Activated naive CD4-positive, alpha-beta T cell (primary cell): ENCODE measurements around the gene ABHD17A.
"Not testable (repeated sequence)": the region's sequence is repeated elsewhere in the genome, so short reads cannot be mapped to it uniquely, and the experiment has no call there.

Source experiments
- DNase-seq, 4 experiments: peaks; one replicate each; lab custom pipeline; 2025; lab: John Stamatoyannopoulos, UW

ABHD17A gene

GRCh38 chr19:1910177-1910576 is 24.9 kb upstream of the ABHD17A start:
- DNase-seq = no peak

- no peak for DNase-seq
Observed at GRCh38 chr19:1909761-1910080, 24.4 kb upstream of the ABHD17A start.

DNA sequence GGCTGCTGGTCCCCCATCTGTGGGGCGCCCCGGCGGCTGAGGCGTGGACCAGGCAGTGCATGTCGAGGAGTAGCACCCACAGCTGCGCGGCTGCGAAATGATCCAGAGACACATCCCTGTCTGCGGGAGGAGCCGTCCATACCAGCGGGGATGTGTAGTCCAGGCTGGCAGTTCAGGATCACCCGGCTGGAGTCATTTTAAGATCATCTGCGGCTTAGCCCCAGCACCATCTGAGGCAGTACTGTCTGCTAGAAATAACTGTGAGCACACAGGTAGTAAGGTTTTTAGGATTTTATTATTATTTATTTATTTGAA is 23.0 kb upstream of the ABHD17A start:
- DNase-seq = no peak

DNA sequence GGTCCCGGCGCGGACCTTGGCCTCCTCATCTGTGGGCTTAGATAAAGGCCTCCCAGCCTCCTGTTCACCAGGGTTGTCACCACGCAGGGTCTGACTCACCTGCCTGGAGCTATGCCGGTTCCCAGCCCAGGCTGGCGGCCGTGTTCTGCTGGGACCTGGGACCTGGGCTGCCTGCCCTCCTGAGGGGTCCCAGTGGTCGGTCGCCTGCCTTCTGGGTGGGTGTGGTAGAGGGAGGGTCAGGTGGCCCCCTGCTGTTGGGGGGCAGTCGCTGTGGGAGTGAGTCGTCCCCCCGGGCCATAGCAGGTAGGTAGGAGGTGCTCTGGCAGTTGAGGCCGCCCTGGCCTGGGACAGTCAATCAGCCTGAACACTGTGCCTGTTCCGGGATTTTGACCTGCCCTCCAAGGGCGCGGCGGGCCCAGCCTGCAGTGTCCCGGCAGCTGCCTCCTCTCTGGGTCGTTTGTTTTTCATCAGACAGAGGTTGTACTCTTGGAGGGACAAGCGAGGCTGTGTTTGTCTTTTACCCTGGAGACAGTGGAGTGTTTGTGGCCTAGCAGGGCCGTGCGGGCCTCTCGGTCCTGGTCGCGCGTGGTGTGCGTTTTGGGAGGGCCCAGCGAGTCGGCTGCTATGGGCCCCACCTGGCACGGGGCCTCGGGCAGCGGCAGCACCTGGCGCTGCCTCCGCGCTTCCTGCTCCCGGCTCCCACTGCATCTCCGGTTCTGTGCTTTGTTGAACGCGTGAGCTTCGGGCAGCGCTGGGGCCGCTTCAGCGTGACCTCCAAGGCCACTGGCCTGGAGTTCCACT is 22.5 kb upstream of the ABHD17A start:
- no peak for DNase-seq

DNA sequence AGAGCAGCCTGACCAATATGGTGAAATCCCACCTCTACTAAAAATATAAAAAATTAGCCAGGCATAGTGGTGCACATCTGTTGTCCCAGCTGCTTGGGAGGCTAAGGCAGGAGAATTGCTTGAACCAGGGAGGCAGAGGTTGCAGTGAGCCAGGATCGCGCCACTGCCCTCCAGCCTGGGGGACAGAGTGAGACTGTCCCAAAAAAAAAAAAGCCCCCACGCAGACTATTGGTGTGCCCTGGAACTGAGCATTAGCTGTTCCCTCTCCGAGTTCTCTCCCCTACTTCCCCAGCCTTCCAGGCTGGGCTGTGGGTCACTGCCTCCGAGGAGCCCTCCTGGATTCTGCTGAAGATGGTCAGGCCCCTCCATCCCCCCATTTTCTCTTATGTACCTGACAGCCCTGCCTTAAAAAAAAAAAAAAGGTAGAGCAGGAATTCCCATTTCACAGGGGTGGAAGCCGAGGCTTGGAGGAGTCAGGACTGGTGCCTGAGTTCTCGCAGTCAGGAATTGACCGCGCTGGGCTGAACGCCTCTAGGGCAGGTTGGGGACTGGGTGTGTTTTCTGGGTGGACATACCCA is 21.8 kb upstream of the ABHD17A start:
- no peak for DNase-seq

- no peak for DNase-seq
Observed at GRCh38 chr19:1905863-1906375, 20.6 kb upstream of the ABHD17A start.

DNA sequence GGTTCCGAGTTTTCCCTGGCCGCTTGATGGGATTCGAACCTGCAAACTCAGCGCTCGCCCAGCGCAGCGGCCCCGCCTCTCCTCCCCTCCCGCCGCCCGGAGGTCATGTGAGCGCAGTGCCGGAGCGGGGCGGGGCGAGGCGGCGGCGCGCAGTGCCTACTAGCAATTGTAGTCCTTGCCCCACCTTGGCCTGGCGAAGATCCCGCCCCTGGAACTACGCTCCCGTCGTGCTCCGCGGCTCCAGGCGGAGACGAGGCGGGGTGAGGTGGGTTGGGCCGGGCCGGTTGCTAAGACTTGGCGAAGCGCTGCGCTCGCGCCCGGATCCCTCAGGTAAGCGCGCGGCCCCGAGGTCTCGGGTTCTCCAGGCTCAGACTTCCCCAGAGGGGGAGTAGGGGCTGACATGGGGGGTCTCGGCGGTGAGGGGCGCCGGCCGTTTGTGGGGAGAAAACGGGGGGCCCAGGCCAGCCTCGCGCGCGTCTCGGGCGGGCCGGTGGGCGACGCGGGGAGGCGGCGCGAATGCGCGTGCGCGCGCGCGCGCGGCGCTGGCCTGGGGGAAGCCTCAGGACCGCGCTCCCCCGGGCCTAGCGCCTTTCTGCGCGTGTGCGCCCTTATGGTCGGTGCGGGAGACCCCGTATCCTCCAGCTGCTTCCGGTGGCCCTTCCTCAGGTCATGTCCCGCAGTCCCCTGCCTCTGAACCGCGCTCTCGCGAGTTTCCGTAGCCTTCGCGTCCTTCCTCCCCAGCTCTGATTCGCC is 20.0 kb upstream of the ABHD17A start, which contains the start of the genes ADAT3 and SCAMP4:
TSS of gene ADAT3 (plus strand) at position 290 of the 753 bp plus-strand sequence. CDS start 6,649 bp downstream, outside the sequence.
TSS of gene SCAMP4 (plus strand) at position 290 of the 753 bp plus-strand sequence. CDS start 9,621 bp downstream, outside the sequence.
- DNase-seq = peak; percentile 89 to 98 (median 95)

- DNase-seq = no peak
Observed at GRCh38 chr19:1904860-1905109, 19.5 kb upstream of the ABHD17A start.

DNA sequence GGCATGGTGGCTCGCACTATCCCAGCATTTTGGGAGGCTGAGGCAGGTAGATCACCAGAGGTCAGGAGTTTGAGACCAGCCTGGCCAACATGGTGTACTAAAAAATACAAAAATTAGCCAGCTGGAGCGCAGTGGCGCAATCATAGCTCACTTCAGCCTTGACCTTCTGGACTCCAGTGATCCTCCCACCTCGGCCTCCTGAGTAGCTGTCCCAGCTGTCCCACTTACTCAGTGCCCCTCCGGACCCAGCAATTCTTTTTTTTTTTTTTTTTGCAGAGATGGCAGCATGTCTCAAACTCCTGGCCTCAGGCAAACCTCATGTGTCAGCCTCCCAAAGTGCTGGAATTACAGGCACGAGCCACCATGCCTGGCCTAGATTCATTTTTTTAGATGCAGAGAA is 17.6 kb upstream of the ABHD17A start:
- DNase-seq = no peak

DNA sequence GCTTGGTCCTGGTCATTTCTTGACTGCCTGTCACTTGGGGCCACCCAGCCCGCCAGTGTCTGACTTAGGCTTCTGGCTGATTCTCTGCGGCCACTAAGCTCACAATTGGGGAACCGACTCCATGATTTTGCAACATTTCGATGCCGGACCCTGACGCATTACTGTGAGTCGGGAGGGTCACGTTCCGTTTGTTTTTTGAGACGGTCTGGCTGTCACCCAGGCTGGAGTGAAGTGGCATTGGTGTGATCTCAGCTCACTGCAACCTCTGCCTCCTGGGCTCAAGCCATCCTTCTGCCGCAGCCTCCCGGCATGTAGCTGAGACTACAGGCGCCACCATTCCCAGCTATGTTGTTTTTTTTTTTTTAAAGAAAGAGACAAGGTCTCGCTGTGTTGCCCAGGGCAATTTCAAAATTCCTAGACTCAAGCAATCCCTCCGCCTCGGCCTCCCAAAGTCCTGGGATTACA is 16.7 kb upstream of the ABHD17A start:
- DNase-seq = no peak

- no peak for DNase-seq
Observed at GRCh38 chr19:1896508-1896907, 11.2 kb upstream of the ABHD17A start.

GRCh38 chr19:1893791-1894190 is 8.5 kb upstream of the ABHD17A start:
- DNase-seq = no peak

DNA sequence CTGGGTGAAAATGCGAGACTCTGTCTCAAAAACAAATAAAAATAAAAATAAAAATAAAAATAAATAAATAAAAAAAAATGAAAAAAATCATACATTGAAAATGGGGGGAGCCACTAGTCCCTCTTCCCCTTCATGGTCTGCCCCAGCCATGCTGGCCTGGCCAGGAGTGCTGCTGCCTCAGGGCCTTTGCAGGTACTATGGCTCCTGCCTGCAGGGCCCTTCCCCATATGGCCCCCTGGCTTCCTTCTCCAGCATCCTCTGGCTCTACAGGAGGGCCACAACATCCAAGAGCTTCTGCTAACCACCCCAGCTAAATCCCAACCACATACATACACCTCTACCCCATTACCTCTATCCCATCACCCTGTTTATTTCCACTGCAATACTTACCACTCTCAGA is 4.6 kb upstream of the ABHD17A start:
- DNase-seq = no peak

DNA sequence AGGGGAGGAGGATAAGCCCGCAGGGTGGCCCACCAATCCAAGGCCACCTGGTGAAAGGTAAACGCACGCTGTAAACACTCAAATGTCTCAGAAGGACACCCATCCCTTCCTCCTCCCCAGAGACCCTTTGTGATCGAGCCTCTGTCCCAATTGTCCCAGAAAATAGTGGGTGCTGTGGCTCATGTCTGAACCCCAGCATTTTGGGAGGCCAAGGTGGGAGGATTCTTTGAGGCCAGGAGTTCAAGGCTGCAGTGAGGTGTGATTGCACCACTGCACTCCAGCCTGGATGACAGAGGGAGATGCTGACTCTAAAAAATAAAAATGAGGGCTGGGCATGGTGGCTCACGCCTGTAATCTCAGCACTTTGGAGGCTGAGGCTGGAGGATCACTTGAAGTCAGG is 3.1 kb upstream of the ABHD17A start:
- DNase-seq = no peak

DNA sequence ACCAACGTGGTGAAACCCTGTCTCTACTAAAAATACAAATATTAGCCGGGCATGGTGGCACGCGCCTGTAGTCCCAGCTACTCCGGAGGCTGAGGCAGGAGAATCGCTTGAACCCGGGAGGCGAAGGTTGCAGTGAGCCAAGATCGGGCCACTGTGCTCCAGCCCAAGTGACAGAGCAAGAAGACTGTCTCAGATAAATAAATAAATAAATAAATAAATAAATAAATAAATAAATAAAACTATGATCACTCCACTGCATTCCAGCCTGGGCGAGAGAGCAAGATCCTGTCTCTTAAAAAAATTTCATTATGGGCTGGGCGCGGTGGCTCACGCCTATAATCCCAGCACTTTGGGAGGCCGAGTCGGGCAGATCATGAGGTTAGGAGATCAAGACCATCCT is 1.1 kb upstream of the ABHD17A start:
- DNase-seq = not testable (repeated sequence)

DNA sequence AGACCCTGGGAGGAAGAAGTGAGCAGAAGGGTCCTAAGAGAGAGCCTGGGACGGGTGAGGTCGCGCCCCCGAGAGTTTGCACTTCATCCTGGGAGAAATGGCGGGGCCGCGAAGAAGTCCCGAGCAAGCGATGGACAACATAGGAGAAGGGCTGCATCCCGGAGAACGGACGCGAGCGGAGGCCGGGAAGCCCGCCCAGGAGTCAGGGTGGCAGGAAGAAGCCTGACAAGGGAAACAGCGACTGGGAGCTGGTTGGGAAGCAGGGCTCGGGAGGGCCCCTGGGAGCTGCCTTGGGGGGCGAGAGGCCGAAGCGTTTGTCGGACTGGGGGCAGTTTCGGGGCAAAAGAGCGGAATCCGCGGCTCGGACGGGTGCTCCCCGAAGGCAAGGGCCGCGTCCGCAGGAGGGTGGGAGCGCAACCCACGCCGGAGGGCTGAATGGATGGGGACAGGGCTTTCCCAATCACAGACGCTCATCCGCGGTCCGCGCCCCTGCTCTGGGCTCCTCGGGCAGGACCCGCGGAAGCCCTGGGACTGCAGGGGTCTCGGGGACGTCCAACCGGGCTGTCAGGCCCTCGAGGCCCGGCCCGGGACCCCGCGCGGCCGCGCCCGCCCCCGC is 469 bp downstream of the ABHD17A start:
- DNase-seq = no peak

DNA sequence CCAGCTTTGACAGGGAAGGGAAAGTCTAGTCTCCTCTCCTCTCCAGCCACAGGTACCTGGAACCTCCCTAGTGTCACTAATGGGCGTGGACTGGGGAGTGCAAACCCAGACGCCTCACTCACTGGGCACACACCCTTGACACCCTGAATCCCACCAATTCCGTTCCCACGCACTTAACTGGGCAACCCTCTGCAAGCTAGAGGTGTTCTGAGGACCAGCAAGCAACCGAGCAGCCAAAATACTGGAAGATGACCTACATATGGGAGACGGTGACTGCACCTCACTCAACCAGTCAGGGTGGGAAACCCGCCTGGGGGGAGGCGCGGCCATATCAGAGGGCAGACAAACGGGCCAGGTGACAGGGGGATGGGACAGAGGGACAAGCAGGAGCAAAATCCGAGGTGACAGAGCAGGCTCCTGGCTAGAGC is 991 bp downstream of the ABHD17A start:
- DNase-seq = peak in 1 of 4 experiments; percentile 19

- no peak for DNase-seq
Observed at GRCh38 chr19:1883784-1884183, 1.5 kb downstream of the ABHD17A start.

GRCh38 chr19:1882786-1883692 is 2.3 kb downstream of the ABHD17A start:
- DNase-seq = no peak

GRCh38 chr19:1882089-1882785 is 3.1 kb downstream of the ABHD17A start:
- peak in 2 of 4 experiments; percentile 62 to 64 for DNase-seq
